Breast epithelium (tissue), 3 donors: ENCODE data around the gene PRXL2B.

Source experiments
- CTCF ChIP-seq, 3 donors: fragments of 450-650 bp; IDR thresholded peaks; one replicate each; pipeline ENCODE4 v1.5.1; 2016 to 2017; ENCODE audit warnings: antibody characterized with exemption in 3 of 3, mild to moderate bottlenecking in 3 of 3, moderate library complexity in 3 of 3
- POLR2AphosphoS5 ChIP-seq, 3 donors: sonication (generic); formaldehyde crosslinking; IDR thresholded peaks; one replicate each; pipeline ENCODE4 v1.6.1; 2017; ENCODE audit warnings: antibody characterized with exemption in 3 of 3

DNA sequence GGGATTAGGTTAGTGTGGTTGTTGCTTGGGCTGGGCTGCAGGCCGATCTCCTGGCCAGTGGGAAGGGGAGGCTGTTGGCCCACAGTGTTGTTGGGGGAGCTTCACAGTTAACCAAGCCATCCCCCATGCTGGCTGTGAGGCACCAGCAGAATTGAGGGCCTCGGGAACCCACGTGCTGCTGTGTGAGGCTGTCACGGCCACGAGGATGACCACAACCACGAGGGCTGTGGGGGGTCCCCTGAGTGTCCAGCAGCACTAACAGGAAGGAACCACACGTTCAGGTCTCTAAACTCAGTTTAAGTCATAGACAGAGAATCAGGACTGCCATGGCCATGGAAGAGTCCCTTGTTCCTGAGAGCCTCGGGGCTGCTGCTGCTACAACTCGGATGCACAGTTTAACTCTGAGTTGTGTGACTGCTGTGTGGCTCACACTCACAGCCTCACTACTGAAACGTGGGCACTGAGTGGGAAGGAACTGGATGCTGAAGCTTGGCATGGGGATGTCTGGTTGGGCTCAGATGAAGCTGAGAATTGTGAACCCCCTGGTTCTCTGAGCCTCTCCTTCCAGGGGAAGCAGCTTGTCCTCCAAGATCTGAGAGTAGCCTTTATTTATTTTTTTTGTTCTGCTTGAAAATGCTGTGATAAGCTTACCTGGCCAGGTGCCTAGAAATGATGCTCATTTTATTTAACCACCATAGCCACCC, 51.0 kb downstream of the PRXL2B start:
- no peak for TF ChIP-seq CTCF (IDR thresholded peaks at IDR 0.05)
- no peak for TF ChIP-seq POLR2AphosphoS5 (IDR thresholded peaks at IDR 0.05)
